Measurements from ENCODE around the gene SMIM44.
"Not testable (repeated sequence)": the region's sequence is repeated elsewhere in the genome, so short reads cannot be mapped to it uniquely, and the experiment has no call there.

The SMIM44 gene

GRCh38 chr19:3483226-3483628, at the start of gene SMIM44:
Gene SMIM44 (minus strand): TSS chr19:3483441. CDS start chr19:3483403, 38 bp downstream.
- no peak for DNase-seq

DNA sequence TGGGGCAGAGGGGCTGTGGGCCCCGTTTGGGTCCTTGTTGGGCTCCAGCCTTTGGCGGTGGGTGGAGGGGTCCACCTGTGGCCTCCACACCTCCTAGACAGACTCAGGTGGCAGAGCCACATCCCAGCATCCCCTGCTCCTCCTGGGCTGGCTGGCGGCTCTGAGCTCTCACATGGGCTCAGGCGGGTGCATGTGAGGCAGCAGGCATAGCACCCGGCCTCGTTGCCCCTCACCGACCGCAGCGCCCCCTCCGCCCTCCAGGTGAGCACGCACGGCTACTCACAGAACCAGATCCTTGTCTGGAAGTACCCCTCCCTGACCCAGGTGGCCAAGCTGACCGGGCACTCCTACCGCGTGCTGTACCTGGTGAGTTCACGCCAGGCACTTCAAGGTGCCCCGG, 49.8 kb upstream of the SMIM44 start:
- DNase-seq: no peak

DNA sequence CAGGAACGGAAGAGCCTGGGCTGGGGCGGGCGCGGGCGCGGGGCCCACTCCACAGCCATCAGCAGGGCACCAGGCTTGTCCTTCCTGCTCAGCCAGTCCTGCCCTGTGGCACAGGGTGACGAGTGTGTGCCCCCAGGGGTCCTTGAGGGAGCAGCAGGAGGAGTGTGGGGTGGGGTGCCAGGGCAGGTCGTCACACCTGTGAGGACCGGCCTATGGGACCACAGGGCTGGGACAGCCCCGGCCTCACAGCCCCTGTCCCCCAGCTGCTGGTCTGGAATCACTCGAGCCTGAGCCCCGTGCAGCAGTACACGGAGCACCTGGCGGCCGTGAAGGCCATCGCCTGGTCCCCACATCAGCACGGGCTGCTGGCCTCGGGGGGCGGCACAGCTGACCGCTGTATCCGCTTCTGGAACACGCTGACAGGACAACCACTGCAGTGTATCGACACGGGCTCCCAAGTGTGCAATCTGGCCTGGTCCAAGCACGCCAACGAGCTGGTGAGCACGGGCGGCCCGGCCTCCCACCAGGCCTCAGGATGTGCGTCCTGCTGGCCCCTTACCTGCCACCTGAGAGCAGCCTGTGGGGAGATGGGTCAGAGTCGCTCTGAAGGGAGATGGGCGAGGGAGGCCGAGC, 49.0 kb upstream of the SMIM44 start:
- no peak for DNase-seq

DNA sequence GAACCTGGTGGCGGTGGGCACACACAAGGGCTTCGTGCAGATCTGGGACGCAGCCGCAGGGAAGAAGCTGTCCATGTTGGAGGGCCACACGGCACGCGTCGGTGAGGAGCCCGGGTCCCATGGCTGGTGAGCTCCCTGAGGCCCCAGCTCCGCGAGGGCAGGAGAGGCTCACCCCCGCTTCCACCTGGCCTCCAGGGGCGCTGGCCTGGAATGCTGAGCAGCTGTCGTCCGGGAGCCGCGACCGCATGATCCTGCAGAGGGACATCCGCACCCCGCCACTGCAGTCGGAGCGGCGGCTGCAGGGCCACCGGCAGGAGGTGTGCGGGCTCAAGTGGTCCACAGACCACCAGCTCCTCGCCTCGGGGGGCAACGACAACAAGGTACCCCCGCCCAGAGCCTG, 48.5 kb upstream of the SMIM44 start:
- DNase-seq: no peak

DNA sequence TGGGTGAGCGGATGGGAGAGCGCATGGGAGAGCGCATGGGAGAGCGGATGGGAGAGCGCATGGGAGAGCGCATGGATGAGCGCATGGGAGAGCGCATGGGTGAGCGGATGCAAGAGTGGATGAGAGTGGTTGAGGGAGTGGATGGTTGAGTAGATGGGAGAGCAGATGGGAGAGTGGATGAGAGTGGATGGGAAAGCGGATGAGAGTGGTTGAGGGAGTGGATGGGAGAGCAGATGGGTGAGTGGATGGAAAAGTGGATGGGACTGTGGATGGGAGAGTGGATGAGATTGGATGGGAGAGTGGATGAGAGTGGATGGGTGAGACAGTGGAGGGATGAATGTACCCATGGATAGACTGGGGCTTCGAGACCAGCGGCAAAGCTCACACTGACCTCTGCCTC, 47.1 kb upstream of the SMIM44 start:
- DNase-seq: no peak

DNA sequence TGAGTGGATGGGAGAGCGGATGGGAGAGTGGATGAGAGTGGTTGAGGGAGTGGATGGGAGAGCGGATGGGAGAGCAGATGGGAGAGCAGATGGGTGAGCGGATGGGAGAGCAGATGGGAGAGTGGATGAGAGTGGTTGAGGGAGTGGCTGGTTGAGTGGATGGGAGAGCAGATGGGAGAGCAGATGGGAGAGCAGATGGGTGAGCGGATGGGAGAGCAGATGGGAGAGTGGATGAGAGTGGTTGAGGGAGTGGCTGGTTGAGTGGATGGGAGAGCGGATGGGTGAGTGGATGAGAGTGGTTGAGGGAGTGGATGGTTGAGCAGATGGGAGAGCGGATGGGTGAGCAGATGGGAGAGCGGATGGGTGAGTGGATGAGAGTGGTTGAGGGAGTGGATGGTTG, 46.1 kb upstream of the SMIM44 start:
- not testable (repeated sequence) for DNase-seq

GRCh38 chr19:3528539-3529211, 45.4 kb upstream of the SMIM44 start:
- DNase-seq: no peak

GRCh38 chr19:3528080-3528479, 44.8 kb upstream of the SMIM44 start:
- DNase-seq: no peak

- DNase-seq: no peak
These were observed 44.1 kb upstream of the SMIM44 start for GRCh38 chr19:3527238-3527910.

DNA sequence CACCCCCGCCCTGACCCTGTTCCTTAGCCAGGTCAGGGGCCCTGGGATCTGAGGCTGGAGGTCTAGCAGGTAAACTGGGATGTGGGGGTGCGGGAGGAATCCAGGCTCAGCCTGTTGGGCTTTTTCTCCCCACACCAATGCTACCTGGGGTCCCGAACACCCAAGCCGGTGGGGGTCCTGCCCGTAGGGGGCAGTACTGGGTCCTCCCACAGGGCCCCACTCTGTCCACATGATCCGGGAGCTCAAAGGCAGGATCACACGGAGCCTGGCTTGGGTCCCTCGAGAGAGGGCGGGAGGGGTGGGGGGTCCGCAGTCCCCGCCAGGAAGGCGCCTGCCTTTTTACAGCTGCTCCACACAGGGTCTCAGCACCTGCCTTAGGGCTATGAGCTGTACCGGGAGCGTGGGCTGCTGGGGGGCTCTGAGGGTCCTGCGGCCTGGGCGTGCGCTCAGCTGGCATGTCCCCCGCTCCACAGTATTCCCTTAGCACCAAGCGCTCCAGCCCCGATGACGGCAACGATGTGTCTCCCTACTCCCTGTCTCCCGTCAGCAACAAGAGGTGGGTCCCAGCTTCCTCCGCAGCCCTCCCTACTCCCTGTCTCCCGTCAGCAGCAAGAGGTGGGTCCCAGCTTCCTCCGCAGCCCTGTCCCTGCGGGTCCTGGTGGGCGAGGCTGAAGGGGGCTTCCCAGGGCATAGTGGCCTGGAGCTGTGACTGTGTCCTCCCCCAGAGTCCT, 43.4 kb upstream of the SMIM44 start:
- no peak for DNase-seq

DNA sequence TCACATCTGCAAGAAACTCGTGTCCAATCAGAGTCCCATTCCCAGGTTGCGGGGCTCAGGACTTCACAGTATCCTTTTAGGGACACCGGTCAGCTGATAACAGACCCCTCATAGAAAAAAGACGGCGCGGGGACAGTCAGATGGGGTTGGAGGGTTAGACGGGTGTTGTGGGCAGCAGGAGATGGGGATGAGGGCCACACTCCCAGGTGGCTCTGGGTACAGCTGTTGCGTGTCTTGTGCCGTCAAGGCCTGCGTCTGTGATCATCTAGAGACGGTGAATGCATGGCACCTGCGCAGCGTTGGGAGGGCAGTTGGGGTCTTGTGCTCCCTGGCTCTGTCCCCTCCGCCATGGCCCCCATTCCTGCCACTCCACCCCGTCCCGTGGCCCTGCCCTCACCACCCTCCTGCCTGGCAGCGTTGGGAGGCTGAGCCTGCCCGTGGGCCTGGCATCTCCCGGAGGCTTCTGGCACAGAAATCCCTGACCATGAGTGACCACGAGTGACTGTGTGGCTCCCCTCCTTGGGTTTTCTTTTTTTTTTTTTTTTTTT, 41.7 kb upstream of the SMIM44 start:
- no peak for DNase-seq

DNA sequence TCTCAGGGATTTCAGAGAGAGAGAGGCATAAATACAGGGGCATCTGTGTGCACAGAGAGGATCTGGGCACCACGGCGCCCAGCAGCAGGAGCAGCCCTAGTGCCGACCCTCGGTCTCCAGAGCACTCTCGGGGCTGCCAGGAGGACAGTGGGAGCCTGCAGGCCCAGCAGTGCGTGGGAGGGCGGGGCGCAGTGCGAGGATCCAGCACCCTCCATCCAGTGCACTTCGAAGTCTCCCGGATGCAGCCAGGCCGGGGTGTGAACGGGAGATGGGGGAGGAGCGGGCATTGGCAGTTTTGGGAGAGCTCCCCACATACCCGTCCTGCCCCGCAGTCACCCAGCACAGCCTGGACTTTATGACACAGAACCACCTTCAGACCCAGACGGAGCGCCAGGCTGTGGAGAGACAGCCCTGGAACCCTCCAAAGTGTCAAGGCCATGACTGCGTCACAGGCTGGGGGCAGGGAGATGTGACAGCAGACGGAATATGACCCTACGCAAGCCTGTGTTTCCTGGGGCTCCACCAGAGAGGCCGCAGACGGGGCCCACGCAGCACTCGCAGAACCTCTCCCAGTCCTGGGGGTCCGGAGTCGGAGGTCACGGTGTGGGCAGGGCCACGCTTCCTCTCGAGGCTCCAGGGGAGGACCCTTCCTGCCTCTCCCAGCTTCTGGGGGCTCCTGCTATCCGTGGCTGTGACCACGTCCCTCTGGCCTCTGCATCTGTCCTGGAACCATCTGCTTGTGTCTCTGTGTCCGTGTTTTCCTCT, 41.0 kb upstream of the SMIM44 start:
- no peak for DNase-seq

- no peak for DNase-seq
These were observed 40.3 kb upstream of the SMIM44 start for GRCh38 chr19:3523361-3524077.

GRCh38 chr19:3522421-3523360, 39.5 kb upstream of the SMIM44 start:
- no peak for DNase-seq

GRCh38 chr19:3521104-3521445, 37.8 kb upstream of the SMIM44 start:
- DNase-seq: no peak

DNA sequence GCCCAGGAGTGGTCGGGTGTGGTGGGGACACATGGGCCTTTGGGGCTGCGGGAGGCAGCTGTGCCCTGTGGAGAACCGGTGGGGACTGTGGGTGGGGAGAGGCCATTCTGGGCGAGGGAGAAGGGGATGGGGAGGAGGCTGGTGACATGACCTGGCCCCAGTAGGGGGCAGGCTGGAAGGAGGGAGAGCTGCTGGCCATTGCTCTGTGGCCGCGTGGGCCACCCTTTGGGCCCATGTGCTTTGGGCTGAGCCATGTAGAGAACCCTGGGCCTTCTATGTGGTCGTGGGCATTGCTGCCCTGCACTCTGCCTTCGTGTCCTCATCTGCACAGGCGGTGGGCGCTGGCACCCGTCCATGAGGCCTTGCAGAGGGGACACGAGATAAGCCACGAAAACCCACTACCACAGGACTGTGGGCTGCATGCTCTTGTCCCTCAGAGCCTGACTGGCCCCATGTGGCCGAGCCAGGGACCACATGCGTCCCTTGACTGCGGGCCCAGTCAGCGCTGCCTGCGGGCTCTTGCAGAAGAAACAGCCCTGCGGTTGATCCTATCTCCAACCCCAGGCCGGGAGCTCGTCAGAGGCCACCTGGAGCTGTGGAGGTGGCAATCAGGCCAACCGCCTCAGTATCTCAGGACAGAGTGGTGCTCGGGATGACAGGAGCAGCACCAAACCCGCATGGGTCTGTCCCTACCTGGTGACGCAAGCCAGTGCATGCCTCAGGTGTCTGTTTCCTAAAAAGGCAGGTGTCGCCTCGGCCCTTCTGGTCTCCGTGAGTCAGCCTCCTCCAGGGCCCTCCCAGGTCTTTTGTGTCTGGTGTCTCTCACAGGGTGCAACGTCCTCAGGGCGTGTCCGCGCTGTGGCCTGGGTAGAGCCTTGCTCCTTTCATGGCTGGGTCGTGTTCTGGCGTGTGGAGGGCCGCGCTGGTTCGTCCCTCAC, 37.2 kb upstream of the SMIM44 start:
- no peak for DNase-seq

- no peak for DNase-seq
These were observed 35.9 kb upstream of the SMIM44 start for GRCh38 chr19:3519126-3519525.

DNA sequence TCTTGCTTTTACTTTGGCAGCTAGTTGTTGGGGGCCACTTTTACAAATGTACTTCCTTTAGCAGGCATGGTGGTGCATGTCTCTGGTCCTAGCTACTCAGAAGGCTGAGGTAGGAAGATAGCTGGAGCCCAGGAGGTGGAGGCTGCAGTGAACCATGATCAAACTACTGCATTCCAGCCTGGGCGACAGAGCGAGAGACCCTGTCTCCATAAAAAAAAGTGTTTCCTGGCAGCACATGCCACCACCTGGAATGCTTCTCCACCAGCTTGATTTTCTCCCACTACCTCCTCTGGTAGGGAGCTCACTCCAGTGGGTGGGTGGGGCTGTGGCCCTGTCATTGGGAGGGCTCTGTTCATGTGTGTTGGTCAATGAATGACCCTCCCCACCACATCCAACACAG, 35.4 kb upstream of the SMIM44 start:
- no peak for DNase-seq

DNA sequence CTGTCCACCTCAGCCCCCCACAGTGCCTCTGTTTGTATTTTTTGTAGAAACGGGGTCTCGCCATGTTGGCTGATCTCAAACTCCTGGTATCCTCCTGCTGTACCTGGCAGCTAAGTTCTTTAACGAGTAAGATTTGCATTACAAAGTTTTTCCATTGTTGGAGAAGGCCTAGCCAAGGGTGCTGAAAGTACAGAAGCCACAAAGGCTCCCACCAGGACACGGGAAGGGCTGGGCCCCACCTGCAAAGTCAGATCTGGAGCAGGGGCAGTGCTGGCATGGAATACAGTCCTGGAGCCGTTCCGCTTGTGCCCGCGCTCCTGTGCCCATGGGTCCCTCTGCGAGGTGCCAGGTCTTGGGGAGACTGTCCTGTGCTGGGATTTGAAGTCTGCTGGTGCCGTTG, 35.0 kb upstream of the SMIM44 start:
- no peak for DNase-seq

DNA sequence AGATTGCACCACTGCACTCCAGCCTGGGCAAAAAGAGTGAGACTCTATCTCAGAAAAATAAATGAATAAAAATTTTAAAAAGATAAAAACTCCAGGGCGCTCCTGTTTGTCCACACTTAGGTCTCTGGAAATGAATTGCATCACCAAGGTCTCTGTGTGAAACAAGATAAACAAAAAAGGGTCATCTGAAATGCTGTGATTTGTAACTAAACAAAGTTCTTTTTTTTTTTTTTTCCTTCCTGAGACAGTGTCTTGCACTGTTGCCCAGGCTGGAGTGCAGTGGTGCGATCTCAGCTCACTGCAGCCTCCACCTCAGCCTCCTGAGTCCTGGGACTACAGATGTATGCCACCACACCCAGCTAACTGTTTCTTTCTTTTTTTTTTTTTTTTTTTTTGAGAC, 34.4 kb upstream of the SMIM44 start:
- no peak for DNase-seq
